Endothelial cell (in vitro differentiated cells): Measurements from ENCODE around the gene CDRT15L2. TPM values are rescaled to one million over a fixed set of nuclear protein-coding genes. Genes with fewer than 3 reads are reported as not detected.
"Not testable (repeated sequence)": the region's sequence is repeated elsewhere in the genome, so short reads cannot be mapped to it uniquely, and the experiment has no call there.

Experiments used
- DNase-seq: peaks from one replicate; pipeline ENCODE4 v3.0.0; 2021; ENCODE audit warnings: low spot score
- H3K27ac Mint-ChIP-seq: one replicate; pipeline ENCODE4 v1.8.0; 2021; ENCODE audit warnings: mixed read lengths, inconsistent platforms; ENCODE audit not compliant: unreplicated experiment
- H3K27me3 Mint-ChIP-seq: one replicate; pipeline ENCODE4 v1.8.0; 2021; ENCODE audit warnings: mild to moderate bottlenecking, moderate library complexity, mixed read lengths, inconsistent platforms; ENCODE audit not compliant: unreplicated experiment
- H3K36me3 Mint-ChIP-seq: one replicate; pipeline ENCODE4 v1.8.0; 2021; ENCODE audit warnings: mild to moderate bottlenecking, low read depth, mixed read lengths, inconsistent platforms; ENCODE audit not compliant: unreplicated experiment
- H3K4me1 Mint-ChIP-seq: one replicate; pipeline ENCODE4 v1.8.0; 2021; ENCODE audit warnings: mild to moderate bottlenecking, mixed read lengths, inconsistent platforms; ENCODE audit not compliant: unreplicated experiment
- H3K4me3 Mint-ChIP-seq: one replicate; pipeline ENCODE4 v1.8.0; 2021; ENCODE audit warnings: mild to moderate bottlenecking, mixed read lengths, inconsistent platforms; ENCODE audit not compliant: unreplicated experiment
- H3K9me3 Mint-ChIP-seq: one replicate; pipeline ENCODE4 v1.8.0; 2021; ENCODE audit warnings: mixed read lengths, inconsistent platforms; ENCODE audit not compliant: unreplicated experiment
- long read RNA-seq: library from polyadenylated mRNA; unstranded; transcript quantifications from one replicate; pipeline ENCODE4 v2.0.0, GENCODE V29; 2020; ENCODE audit not compliant: unreplicated experiment
- total RNA-seq: library from RNA; stranded (reverse); fragmentation: NEBNext Ultra II Directional; extraction: Animal tissue kit (Norgen Biotek cat#: 25700); gene quantifications from one replicate; pipeline ENCODE4 v1.2.1, GENCODE V29; 2021; ENCODE audit not compliant: unreplicated experiment

The CDRT15L2 gene
- total RNA-seq = not detected
- long read RNA-seq = 0 reads

- H3K36me3 Mint-ChIP-seq, DNase-seq, H3K9me3 Mint-ChIP-seq, H3K27me3 Mint-ChIP-seq, H3K4me3 Mint-ChIP-seq, H3K4me1 Mint-ChIP-seq, H3K27ac Mint-ChIP-seq: not testable (repeated sequence)
These were observed at the start of gene CDRT15L2 for GRCh38 chr17:20579424-20579823. Gene CDRT15L2, plus strand, starts transcription at chr17:20579724. Its CDS starts 20 bp downstream, at chr17:20579744.

- not testable (repeated sequence) for H3K27ac Mint-ChIP-seq, H3K27me3 Mint-ChIP-seq, H3K4me1 Mint-ChIP-seq, H3K9me3 Mint-ChIP-seq, H3K36me3 Mint-ChIP-seq, DNase-seq
- peak overlapping the region; percentile 35 for H3K4me3 Mint-ChIP-seq
These were observed 49.4 kb upstream of the CDRT15L2 start for GRCh38 chr17:20530104-20530503.

GRCh38 chr17:20532544-20533090 is 46.9 kb upstream of the CDRT15L2 start:
- H3K4me1 Mint-ChIP-seq, H3K27ac Mint-ChIP-seq, H3K4me3 Mint-ChIP-seq: not testable (repeated sequence)

DNA sequence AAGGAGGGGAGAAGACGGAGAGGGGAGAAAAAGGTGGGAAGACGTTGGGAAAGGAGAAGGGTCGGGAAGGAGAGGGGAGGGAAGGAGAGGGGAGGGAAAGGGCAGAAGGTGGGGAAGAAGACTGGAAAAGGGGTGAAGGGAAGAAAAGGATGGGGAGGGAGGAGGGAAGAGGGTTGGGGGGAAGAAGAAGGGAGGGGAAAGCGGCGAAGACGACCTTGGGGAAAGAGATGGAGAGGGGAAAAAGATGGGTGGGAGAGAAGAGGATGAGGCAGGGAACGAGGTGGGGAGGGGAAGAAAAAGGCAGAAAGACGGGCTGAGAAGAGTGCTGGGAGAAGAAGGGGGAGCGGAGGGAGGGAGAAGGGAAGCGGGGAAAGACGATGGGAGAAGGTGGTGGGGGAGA is 46.3 kb upstream of the CDRT15L2 start:
- DNase-seq, H3K4me1 Mint-ChIP-seq, H3K36me3 Mint-ChIP-seq, H3K9me3 Mint-ChIP-seq, H3K27ac Mint-ChIP-seq, H3K27me3 Mint-ChIP-seq: not testable (repeated sequence)
- peak overlapping the region; percentile 47 for H3K4me3 Mint-ChIP-seq

More at GRCh38 chr17:20532544-20533090, 46.9 kb upstream of the CDRT15L2 start:
- H3K36me3 Mint-ChIP-seq, H3K9me3 Mint-ChIP-seq, H3K27me3 Mint-ChIP-seq, DNase-seq: not testable (repeated sequence)

DNA sequence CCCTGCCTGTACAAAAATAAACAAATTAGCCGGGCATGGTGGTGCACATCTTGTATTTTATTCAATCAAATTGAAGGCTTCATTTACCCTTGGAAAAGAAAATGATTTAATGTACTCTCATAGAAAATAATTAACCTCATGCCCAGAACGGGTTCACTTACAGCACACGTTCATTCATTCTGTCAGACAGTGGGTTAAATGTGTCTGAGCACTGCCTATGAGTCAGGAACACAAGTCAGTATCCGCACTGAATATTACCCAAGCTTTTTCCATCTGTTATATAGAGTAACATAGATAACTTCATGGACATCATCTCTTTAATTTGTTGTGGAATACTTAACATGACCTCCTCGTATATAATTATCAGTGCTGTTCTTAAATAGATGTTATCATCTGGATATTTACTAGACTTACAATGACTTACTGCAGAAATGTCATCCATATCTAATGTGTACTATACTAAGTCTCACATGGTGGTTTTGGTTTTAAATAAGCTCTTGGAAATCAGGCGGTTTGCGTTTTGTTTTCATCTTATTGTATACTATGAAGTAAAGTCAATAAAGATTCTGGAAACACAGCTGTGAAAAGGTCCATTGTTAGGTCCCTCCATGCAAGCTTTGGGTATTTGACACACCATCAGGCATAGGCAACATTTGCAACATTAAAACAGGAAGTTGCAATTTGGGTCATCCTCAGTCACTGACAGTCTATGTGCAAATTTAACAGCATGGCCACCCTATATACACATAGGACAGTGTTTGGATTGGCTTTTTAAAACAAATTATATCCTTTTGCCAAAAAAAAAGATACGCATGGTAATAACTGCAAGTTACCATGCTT is 44.6 kb upstream of the CDRT15L2 start:
- H3K9me3 Mint-ChIP-seq, H3K4me1 Mint-ChIP-seq, H3K4me3 Mint-ChIP-seq, H3K36me3 Mint-ChIP-seq, H3K27me3 Mint-ChIP-seq, H3K27ac Mint-ChIP-seq, DNase-seq: not testable (repeated sequence)

DNA sequence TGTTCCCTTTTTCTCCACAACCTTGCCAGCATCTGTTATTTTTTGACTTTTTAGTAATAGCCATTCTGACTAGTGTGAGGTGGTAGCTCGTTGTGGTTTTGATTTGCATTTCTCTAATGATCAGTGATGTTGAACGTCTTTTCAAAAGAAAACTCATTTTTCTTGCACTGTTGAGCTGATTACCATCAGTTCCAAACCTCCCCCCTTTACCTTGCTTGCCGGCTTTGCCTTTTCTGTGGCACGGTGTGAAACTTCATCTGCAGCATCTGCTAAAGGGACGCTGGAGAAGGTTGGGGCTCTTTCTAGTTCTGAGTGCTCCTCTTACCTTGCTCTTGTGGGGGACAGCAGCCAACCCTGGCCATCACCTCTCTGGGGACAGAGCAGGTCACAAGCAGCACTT is 39.1 kb upstream of the CDRT15L2 start:
- not testable (repeated sequence) for H3K27ac Mint-ChIP-seq, H3K36me3 Mint-ChIP-seq, H3K9me3 Mint-ChIP-seq, DNase-seq, H3K27me3 Mint-ChIP-seq, H3K4me1 Mint-ChIP-seq, H3K4me3 Mint-ChIP-seq

GRCh38 chr17:20540865-20541264 is 38.7 kb upstream of the CDRT15L2 start:
- not testable (repeated sequence) for H3K27me3 Mint-ChIP-seq, H3K4me3 Mint-ChIP-seq, H3K36me3 Mint-ChIP-seq, DNase-seq, H3K9me3 Mint-ChIP-seq, H3K4me1 Mint-ChIP-seq, H3K27ac Mint-ChIP-seq

DNA sequence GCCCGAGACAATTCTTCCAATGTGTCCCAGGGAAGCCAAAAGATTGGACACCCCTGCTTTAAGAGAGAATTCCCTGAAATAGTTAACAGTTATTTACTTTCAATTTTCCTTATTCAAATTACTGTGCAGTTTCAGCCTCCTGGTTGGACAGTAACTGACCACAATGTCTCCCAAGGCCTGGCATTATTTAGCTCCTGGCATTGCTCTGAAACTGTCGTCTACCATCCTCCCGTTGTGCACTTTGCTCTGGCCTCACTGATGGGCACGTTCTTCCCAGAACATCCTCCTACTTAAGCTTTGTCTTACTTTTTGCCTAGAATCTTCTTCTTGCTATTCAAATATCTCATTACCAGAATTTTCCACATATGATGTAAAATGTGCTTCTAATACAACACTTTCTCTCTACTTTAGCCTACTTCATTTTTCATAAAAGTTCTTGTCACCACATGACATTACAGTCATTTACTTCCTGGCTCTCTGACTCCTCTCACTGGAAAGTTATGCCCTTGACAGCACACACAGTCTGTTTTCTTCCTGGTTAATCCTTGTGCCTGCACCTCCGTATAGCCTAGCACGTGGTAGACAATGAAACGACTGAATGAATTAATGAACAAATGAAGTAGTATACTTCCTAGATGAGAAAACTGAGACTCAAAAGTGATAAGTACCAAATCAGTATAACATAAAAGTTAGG is 37.5 kb upstream of the CDRT15L2 start:
- H3K9me3 Mint-ChIP-seq, DNase-seq, H3K27ac Mint-ChIP-seq, H3K36me3 Mint-ChIP-seq, H3K27me3 Mint-ChIP-seq, H3K4me1 Mint-ChIP-seq, H3K4me3 Mint-ChIP-seq: not testable (repeated sequence)

- not testable (repeated sequence) for H3K27me3 Mint-ChIP-seq, H3K4me3 Mint-ChIP-seq, H3K36me3 Mint-ChIP-seq, H3K27ac Mint-ChIP-seq, H3K4me1 Mint-ChIP-seq, DNase-seq, H3K9me3 Mint-ChIP-seq
These were observed 31.6 kb upstream of the CDRT15L2 start for GRCh38 chr17:20547923-20548322.

- H3K9me3 Mint-ChIP-seq, H3K4me3 Mint-ChIP-seq, H3K4me1 Mint-ChIP-seq, H3K27me3 Mint-ChIP-seq, H3K27ac Mint-ChIP-seq, H3K36me3 Mint-ChIP-seq, DNase-seq: not testable (repeated sequence)
These were observed 26.6 kb upstream of the CDRT15L2 start for GRCh38 chr17:20552920-20553319.

DNA sequence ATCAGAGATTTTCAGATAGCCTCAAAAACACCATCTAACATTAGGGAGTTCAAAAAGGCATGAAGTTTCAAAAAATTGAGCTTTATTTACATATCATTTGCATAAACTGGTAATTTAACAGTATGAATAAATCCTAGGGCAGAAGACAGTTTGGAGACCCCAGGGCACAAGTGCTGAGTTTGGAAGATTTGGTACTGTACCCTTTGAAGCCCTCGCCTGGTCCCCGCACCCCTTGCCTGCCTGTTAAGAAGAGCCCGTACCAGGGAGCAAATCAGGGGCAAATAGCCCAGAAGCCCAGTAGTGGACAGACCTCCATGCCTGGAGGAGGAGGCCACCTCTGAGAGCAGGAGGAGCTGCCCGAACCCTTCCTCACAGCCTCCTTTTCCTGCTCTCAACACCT is 24.8 kb upstream of the CDRT15L2 start:
- H3K36me3 Mint-ChIP-seq, H3K27ac Mint-ChIP-seq, H3K4me3 Mint-ChIP-seq, DNase-seq, H3K27me3 Mint-ChIP-seq, H3K9me3 Mint-ChIP-seq, H3K4me1 Mint-ChIP-seq: not testable (repeated sequence)
